ENCODE measurements around the gene KIAA0319L.
"Not testable (repeated sequence)": the region's sequence is repeated elsewhere in the genome, so short reads cannot be mapped to it uniquely, and the experiment has no call there.

KIAA0319L gene

DNA sequence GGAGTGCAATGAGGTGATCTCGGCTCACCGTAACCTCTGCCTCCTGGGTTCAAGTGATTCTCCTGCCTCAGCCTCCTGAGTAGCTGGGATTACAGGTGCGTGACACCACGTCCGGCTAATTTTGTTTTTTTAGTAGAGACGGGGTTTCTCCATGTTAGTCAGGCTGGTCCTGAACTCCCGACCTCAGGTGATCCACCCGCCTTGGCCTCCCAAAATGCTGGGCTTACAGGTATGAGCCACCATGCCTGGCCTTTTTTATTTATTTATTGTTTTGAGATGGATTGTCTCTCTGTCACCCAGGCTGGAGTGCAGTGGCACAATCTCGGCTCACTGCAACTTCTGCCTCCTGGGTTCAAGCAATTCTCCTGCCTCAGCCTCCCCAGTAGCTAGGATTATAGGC lies 24.4 kb upstream of the KIAA0319L start:
- not testable (repeated sequence) for DNase-seq (ENCODE audit: low read depth in 2 of 2)

DNA sequence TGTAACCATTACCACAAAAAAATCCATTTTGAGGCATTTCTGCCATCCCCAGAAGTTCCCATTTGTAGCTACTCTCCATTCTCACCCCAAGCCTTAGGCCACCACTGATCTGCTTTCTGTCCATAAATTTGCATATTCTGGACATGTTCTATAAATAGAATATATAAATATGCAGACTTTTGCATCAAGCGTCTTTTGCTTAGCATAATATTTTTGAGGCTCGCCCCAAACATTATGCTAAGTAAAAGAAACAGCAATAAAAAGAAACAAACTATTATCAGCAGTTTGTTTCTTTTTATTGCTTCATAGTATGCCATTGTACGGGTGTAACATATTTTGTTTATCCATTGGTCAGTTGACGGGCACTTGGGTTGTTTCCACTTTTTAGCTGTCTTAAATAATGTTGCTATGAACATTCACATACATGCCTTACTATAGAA lies 23.8 kb upstream of the KIAA0319L start:
- no peak for DNase-seq (ENCODE audit: low read depth in 2 of 2)

GRCh38 chr1:35577071-35577998 lies 20.1 kb upstream of the KIAA0319L start:
- DNase-seq (ENCODE audit: low read depth in 2 of 2): peak; percentile 42 to 49

DNA sequence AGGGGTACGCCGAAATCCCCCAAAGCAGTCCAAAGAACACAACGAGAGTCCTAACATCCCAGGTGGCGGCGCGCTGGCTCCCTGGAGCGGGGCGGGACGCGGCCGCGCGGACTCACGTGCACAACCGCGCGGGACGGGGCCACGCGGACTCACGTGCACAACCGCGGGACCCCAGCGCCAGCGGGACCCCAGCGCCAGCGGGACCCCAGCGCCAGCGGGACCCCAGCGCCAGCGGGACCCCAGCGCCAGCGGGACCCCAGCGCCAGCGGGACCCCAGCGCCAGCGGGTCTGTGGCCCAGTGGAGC lies 19.5 kb upstream of the KIAA0319L start:
- DNase-seq (ENCODE audit: low read depth in 2 of 2): not testable (repeated sequence)

DNA sequence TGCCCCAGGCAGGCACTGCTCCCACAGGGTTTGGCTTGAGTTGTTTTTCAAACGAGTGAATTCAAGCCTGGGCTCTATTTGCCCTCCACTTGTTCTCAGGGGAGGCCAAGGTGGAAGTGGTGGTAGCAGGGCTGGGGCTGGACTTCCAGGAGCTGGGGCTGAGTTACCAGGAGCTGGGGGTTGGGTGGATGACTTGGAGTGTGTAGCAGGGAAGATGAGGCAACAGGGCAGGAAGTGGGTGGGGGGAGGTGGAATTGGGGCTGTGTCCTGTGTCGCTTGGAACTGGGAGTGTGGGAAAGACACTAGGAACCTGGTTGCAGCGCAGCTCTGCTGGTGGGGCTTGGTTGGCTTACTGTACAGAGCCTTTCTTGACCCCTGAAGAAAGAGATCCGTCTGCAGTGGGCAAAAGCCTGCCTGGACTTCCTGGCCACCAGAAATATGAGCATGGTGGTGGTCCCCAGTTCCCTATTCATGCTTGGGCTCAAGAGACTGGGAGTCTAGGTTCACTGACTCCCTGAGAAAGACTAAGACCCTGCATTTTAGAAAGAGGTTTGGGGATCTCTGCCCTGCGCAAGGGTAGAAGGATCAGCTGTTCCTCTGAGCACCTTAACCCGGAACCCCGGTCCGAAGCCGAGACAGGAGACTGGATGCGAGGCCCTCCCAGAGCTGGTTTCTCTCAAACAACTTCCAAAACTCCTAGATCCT lies 19.0 kb upstream of the KIAA0319L start:
- no peak for DNase-seq (ENCODE audit: low read depth in 2 of 2)

DNA sequence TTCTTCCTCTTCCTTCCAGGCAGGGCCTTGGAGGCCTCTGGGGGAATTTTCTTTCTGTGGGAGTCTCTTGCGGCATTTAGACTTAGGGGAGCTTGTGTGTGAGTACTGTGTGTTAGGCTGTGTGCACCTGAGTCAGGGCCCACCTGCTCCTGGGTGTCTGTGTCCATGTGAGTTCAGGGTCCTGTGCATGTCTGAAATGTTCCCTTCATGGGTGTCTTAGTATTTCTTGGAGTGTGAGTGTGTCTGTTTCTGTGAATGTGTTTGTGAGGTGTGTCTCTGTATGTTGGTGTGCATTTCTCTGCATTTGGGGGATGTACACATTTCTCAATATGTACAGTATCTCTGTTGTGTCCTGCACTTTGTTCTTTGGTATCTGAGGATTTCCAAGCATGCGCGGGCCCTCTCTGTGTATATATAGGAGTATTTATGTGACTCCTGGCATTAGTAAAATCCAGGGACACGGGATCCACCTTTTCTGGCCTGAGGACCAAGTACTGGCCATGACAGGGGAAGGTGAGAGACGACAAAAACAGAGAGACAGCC lies 18.3 kb upstream of the KIAA0319L start:
- DNase-seq (ENCODE audit: low read depth in 2 of 2): no peak

- DNase-seq (ENCODE audit: low read depth in 2 of 2): no peak
Observed at GRCh38 chr1:35574655-35575415, 17.6 kb upstream of the KIAA0319L start.

DNA sequence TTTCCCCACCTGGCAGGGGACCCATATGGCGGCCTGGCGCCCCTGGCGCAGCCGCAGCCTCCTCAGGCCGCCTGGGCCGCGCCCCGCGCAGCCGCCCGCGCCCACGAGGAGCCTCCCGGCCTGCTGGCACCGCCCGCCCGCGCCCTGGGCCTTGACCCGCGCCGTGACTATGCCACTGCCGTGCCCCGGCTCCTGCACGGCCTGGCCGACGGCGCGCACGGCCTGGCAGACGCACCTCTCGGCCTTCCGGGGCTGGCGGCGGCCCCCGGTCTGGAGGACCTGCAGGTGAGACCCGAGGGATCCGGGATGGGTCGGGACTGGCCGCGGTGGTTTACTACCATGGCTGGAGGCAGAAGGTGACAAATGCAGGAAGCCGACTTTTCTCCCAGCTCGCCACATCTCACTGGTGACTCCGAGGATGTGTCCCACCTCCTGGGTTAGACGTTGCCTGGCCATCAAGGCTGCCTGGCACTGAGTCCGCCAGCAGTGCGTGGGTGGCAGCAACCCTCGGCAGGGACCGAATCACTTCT lies 17.0 kb upstream of the KIAA0319L start:
- DNase-seq (ENCODE audit: low read depth in 2 of 2): no peak

- DNase-seq (ENCODE audit: low read depth in 2 of 2): no peak
Observed at GRCh38 chr1:35573198-35574124, 16.3 kb upstream of the KIAA0319L start, which contains the start of gene TFAP2E. Gene TFAP2E (plus strand): TSS chr1:35573314. CDS start chr1:35573578, 264 bp downstream.

GRCh38 chr1:35572296-35572695 lies 15.1 kb upstream of the KIAA0319L start:
- DNase-seq (ENCODE audit: low read depth in 2 of 2): no peak

DNA sequence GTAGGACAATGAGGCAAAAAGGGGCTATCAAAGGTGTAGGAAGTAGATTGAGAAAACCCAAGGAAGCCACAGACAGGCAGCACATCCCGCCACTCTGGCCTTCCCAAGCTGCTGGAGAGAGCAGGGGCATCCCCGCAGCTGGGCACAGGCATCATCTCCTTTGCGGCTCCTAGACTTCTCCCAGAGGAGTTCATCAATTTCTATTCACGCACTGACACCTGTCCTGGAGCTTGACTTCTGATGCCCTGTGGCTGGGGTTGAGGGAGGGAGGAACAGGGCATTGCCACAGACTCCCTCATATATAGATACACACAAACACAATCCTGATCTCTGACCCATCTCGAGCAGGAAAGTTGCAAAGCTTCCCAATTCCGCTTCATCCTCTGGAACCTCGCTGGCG lies 14.1 kb upstream of the KIAA0319L start:
- no peak for DNase-seq (ENCODE audit: low read depth in 2 of 2)

- DNase-seq (ENCODE audit: low read depth in 2 of 2): no peak
Observed at GRCh38 chr1:35570589-35571137, 13.5 kb upstream of the KIAA0319L start.

DNA sequence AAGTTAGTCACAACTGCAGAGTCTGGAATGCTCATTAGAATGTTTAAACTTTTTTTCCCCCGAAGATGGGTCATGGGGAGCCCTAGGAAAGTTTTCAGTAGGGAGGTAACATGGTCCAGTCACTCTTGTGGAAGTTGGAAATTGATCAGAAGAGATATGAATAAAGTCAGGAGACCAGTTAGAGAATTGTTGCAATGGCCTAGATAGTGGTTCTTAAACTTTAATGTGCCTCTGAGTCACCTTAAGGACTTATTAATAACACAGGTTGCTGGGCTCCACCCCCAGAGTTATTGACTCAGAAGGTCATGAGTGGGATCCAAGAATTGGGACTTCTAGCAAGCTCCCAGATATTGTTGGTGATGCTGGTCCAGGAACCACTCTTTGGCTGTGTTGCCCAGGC lies 12.7 kb upstream of the KIAA0319L start:
- no peak for DNase-seq (ENCODE audit: low read depth in 2 of 2)

GRCh38 chr1:35568975-35569395 lies 11.8 kb upstream of the KIAA0319L start:
- DNase-seq (ENCODE audit: low read depth in 2 of 2): no peak

DNA sequence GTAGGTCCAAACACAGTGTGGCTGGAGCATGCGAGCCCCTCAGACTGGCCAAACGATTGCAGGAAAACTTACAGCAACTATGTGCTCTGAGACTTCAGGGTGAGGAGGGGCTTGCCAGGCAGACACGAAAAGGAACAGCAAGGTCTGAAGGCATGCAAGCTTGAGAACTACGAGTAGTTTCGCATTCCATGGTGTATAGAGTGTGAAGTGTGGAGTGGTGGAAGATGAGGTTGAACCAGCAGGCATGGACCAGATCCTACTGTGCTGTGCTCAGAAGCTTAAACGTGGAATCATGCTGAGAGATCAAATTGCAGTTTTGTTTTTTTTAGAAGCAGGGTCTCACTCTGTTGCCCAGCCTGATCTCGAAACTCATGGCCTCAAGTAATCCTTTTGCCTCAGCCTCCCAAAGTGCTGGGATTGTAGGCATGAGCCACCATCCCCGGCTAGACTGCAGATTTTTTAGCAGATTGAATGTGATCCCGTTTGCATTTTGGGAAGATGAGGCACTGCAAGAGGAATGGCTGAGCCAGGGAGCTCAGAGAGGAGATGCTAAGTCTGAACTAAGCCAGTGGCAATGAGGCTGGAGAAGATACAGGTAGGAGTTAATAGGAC lies 10.8 kb upstream of the KIAA0319L start:
- no peak for DNase-seq (ENCODE audit: low read depth in 2 of 2)

DNA sequence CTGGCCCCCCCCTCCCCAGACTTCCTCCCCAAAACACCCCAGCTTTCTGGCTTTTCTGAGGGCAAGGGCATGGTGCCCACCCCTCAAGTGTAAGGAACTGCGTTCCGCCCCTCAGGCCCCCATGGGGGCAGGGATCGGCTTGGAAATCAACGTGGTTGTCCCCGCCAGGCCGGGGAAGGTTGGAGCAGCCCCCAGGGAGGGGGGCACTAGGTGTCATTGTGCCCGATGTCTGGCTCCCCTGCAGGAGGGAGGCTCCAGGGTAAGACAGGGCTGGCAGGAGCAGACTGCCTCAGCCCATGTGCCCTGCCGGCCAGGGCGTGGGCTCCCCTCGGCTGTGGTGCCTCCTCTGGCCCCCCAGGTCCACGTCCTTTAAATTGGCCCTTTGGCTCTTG lies 8.5 kb upstream of the KIAA0319L start:
- no peak for DNase-seq (ENCODE audit: low read depth in 2 of 2)

DNA sequence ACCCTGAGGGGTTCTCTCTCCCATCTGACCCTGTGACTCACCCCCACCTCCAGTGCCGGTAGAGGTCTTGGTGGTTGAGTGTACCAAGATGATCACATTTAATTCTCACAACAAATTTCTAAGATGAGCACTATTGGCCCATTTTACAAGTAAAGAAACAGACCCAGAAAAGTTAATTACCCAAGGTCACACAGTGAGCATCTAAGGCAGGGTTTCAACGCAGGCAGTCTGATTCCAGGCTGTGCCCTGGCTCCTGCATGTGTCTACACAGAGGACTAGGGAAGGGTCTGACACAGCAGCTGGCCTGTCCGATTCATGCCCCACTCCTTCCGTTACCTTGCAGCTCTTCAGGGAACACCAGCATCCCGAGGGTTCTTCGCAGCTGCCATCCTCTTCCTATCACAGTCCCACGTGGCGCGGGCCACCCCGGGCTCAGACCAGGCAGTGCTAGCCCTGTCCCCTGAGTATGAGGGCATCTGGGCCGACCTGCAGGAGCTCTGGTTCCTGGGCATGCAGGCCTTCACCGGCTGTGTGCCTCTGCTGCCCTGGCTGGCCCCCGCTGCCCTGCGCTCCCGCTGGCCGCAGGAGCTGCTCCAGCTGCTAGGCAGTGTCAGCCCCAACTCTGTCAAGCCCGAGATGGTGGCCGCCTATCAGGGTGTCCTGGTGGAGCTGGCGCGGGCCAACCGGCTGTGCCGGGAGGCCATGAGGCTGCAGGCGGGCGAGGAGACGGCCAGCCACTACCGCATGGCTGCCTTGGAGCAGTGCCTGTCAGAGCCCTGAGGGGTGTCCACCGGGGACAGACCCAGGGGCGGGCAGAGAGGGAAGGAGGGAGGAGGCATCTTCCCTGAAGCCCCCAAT lies 7.9 kb upstream of the KIAA0319L start:
- DNase-seq (ENCODE audit: low read depth in 2 of 2): no peak

DNA sequence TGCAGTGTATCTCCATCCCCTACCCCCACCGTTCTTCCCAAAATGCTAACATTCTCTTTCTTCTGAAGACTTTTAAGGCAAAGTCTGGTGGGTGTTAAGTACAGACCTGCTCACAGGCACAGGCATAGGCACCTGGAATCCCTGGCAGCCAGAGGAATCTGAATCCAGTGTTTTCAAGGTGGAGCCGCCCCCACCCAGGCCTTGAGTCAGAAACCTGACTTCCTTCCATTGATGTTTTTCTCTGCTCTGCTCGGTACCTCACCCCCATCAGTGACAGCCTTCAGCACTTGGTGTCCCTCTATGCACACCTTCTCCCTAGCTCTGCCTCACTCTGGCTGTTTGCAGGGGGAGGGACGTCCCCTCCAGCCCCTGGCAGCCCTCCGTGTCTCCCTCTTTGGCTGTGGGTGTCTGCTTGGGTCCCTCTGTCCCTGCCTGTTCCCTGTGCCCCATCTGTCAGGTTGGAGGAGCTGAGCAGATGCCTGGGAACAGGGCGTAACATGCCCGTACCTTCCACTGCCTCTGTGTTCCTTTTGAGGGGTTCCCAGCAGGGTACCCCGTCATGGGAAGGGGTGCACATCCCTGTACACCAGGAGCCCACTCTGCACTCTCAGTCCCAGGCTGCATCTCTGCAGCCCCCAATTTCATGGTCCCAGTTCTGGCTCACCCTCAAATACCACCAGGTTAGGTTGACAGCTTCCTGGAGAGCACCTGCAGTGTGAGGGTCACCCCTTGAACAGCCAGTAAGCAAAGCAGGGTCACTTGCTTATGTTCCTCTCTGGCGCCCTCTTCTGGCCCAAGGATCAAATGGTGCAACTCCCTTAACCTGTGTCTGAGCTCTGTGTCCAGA lies 7.1 kb upstream of the KIAA0319L start:
- DNase-seq (ENCODE audit: low read depth in 2 of 2): peak; percentile 57 to 61

Data from stimulated activated CD8-positive, alpha-beta memory T cell treated with anti-CD3 and anti-CD28 coated beads, Interleukin-15, amount 100 ng/mL, for 48 hours (primary cell).